OCI-M1 (cell line): Measurements from ENCODE around the gene CD27.
A peak's percentile ranks its signal among the peaks of the same experiment; 100 is the strongest.

Experiments
- DNase-seq: peaks from one replicate; lab custom pipeline; 2025; lab: John Stamatoyannopoulos, UW

CD27 gene

DNA sequence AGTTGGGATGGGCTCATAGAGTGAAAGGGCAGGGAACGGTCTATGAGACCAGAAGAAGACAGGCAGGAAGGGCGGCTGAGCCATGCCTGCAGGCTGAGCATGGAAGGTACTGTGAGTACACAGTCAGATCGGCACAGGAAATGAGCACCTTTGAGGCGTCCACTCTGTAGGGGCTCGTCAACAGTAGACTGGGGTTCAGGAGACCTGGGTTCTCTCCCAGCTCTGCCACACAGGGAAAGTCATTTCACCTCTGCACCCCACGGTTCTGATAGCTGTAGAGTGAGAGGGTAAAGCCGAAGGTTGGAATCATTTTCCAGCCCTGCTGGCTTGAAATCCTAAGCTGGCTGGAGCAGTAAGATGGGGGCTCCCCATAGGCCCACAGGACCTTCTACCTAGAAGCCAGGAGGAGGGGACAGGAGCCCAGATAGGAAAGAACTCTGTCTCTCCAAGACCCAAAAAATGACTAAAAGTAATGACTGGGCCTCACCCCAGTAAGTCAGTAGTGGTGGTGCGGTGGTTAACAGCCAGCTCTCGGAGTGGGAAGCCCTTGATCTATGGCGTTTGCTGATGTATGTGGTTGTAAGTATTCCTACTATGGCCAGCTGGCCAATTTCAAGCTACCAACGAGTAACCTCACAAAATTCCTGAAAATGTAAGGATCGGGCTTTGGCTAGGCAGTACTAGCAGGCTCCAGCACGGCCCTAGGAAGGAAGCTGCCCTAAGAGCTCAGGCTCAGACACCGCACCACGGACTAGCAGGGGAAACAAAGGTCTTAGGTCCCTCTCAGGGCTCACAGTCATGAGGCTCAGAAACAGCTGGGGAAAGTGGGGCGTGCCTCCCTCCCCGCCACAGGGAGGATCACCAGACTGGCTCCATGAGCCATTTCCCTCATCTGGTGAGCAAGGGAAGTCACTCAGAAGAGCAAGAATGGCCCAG, 10.3 kb upstream of the CD27 start:
- no peak for DNase-seq

DNA sequence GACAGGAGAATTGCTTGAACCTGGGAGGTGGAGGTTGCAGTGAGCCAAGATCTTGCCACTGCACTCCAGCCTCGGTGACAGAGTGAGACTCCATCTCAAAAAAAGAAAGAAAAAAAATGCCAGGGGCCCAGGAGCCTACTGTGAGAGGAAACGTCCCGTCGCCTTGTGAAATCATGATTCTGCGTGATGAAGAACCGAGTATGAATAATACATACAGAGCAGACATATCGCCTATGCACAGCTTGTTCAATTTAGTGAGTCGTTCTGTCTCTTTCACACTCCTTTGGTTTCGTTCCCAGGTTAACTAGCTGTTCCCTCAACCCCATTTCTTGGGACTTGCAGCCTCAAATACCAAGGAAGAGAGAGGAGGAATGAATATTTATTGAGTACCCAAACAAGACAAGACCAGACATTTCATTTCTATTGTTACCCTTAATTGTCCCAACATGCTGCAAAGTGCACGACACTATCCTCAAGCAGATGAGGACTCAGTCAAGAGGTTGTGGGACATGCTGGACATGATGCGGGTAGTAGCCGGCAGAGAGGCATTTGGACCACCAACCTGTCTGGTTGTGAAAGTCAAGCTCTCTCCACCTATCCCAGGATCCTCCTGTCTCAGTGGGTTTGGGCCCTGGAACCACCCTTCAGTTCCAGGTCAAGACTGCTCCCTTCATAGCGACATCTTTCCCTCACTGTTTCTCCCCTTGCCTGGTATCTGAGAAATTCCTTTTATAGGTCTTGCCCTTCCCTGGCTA, 8.6 kb upstream of the CD27 start:
- no peak for DNase-seq

DNA sequence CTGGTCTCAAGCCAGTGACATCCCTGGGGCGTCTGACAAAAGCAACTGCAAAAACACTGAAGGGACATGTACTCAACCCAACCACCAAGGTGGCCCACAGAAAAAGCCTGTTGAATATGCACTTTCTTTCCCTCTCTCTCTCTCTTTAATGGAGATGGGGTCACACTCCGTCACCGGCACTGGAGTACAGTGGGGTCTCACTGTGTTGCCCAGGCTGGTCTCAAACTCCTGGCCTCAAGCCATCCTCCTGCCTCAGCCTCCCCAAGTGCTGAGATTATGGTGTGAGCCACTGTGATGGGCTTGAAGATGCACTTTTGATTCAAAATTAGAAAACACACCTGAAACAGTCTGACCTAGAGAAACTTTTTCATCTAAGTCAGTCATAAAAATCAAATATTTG, 7.2 kb upstream of the CD27 start:
- DNase-seq = no peak

DNA sequence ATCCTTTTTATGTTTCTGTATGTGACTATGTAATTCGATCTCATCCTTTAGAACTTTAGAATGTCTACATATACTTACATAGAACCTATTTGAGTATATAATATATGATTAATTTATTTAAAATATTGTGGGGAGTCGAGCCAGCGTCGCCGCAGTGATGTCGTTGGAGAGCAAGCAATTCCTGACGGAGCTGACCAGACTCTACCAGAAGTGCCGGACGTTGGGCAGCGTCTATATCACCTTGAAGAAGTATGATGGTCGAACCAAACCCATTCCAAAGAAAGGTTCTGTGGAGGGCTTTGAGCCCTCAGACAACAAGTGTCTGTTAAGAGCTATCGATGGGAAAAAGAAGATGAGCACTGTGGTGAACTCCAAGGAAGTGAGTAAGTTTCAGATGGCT, 6.4 kb upstream of the CD27 start:
- no peak for DNase-seq

DNA sequence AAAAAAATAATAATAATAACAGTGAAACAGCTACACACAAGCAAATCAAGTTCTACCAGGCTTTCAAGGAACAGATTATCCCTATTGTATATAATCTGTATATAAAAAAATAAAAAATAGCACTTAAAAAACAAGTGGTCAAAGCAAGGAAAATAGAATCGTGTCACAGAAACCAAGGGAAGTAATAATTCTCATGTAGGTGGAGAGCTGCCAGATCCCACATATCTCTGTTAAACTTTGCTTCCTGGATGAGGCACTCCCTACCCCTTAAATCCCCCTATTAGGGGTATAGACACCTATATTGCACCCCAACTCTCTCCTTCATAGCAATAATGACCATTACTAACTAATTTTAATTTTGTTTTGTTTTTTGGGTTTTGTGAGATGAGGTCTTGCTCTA, 4.4 kb upstream of the CD27 start:
- no peak for DNase-seq

DNA sequence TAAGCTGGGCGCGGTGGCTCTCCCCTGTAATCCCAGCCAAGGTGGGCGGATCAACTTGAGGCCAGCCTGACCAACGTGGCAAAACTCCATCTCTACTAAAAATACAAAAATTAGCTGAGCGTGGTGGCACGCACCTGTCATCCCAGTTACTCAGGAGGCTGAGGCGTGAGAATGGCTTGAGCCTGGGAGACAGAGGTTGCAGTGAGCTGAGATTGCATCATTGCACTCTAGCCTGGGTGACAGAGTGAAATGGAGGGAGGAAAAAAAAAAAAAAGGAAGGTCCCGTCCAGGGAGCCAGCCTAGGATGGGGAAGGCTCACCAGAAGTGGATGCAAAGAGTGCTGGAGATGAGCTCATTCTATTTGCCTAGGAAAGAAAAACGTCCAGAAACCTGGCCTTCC, 1.9 kb upstream of the CD27 start:
- DNase-seq = no peak

DNA sequence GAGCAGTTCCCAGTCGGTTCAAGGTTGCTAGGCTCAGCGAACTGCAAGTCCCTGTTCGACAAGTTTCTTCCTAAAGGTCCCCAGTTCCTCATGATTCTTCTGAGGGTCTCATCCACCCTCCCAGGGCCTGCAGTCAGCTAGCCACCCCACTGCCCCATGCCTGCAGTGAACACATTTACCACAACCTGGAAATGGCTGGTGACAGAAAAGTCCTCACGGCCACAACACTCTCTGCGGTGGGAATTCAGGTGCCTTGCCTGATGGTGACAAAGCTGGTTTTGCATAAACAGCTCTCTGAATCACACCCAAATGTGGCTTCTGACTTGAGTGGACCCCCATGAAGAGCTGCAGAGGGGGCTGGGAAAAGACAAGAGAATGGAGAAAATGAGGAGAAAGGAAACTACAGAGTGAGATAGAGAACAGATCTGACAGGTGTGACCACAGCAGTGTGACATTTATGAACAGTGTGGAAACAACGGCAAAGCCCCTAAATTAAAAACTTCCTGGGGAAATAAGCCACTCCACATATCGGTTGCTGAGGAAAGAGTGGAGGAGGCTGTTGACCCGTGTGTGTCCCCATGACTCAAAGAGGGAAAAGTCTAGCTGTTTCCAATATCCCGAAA, 1.3 kb upstream of the CD27 start:
- DNase-seq = no peak

DNA sequence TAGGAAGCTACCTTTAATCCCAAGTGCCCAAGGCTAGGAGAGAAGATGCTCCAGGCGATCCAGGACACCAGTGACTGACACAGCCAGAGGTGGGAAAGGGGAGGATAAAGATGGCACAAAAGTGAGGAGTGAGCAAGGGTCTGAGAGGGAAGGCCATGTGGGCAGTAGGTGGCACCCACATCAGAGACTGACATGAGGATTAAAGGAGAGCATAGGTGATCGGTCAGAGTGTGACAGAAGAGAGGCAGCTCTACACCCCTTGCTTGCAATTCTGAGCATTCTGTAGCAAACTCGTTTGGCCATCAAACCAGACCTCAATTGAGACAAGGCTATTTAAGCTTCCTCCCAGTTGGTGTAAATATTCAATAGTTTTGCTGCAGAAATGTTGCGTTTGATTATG, 724 bp upstream of the CD27 start:
- DNase-seq = no peak

DNA sequence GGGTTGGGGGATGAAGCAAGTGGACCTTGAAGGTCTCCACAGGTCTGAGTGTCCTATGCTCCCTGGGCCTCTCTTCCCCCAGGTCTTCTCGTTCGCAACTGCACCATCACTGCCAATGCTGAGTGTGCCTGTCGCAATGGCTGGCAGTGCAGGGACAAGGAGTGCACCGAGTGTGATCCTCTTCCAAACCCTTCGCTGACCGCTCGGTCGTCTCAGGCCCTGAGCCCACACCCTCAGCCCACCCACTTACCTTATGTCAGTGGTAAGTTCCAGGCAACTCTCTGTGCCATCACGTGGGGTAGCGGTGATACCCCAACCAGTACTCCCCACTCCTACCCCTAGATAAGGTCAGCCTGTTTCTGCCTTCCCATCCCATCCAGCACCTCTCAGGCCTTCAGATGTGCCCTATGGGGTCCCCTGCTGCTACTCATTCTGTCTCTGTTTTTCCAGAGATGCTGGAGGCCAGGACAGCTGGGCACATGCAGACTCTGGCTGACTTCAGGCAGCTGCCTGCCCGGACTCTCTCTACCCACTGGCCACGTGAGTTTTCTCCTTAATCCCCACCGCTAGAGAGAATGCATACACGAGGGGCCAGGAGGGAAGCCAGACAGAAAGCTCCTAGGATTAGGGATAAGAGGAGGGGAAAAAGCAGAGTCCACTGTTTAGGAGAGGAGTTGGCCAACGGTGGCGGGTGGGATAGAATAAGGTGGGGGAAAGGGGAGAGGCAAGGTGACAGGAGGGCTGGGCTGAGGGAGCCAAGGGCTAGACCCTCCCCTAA, 5.5 kb downstream of the CD27 start:
- no peak for DNase-seq

DNA sequence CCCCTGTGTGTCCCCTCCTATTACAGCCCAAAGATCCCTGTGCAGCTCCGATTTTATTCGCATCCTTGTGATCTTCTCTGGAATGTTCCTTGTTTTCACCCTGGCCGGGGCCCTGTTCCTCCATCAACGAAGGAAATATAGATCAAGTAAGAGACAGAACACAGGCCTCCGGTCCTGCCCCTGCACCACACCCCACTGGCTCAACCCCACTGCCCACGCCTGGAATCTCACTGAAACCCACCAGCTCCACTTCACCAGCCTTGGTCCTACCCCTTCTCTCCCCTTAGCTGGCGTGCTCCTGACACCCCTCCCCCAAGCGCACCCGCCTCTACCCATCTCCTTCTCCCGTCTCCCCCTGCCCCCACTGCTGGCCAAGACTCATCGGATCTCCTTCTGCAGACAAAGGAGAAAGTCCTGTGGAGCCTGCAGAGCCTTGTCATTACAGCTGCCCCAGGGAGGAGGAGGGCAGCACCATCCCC, 6.2 kb downstream of the CD27 start:
- peak; percentile 62 for DNase-seq

DNA sequence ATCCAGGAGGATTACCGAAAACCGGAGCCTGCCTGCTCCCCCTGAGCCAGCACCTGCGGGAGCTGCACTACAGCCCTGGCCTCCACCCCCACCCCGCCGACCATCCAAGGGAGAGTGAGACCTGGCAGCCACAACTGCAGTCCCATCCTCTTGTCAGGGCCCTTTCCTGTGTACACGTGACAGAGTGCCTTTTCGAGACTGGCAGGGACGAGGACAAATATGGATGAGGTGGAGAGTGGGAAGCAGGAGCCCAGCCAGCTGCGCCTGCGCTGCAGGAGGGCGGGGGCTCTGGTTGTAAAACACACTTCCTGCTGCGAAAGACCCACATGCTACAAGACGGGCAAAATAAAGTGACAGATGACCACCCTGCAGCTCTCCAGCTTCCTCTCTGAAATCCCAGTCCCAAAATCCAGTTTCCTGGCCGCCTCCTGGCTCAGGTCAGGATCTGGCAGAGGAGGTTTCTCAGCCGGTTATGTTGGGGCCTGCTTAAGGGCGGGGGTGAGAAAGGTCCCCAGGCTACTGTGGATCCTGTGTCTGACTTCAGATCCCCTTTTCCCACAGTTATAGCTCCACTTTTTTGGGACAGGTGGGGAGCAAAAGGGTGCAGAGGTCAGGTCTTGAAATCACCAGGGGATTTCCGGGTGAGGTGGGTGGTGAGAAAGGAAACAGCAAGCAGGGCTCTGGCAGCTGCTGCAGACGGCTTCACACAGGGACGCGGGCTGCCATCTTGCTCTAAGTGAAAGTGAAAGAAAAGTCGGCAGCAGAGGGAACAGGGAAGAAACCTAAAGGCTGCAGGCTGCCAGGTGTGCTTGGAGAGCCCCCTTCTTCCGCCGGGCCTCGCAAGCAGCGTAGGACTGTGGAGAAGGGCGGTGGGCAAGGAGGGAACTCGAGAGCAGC, 6.8 kb downstream of the CD27 start, which contains the start of gene TAPBPL:
Gene TAPBPL (plus strand): TSS at position 695 of the 897 bp plus-strand sequence. CDS start 207 bp downstream, outside the sequence.
- peak; percentile 85 for DNase-seq

DNA sequence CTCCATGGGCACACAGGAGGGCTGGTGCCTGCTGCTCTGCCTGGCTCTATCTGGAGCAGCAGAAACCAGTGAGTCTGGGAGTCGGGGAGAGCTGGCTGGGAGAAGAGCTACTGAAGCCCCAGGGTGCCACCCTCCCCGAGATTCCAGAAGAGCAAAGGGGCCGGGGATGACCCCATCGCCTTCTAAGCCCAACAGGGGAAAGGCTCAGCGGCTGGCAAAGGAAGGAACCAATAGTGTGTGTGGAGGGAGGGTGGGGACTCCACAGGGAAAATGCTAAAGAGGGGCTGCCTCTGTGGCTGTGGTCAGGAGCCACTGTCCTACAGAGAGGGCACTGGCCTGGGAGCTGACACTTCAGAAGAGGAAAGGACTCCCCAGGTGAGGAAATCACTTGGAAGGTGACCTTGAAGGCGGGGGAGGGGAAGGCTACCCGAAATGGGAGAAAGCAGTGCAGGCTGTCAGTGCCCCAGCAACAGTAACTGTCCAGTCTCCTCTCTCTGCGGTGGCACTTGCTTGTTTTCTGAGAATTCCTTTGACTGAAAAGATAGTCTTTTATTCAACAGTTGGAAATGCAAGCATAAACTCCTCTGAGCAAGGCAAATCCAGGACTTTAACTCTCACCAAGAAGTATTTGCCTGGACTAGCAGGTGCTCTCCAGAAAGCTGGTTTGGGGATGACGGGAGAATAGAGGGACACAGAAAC, 7.6 kb downstream of the CD27 start:
- DNase-seq = peak; percentile 68

DNA sequence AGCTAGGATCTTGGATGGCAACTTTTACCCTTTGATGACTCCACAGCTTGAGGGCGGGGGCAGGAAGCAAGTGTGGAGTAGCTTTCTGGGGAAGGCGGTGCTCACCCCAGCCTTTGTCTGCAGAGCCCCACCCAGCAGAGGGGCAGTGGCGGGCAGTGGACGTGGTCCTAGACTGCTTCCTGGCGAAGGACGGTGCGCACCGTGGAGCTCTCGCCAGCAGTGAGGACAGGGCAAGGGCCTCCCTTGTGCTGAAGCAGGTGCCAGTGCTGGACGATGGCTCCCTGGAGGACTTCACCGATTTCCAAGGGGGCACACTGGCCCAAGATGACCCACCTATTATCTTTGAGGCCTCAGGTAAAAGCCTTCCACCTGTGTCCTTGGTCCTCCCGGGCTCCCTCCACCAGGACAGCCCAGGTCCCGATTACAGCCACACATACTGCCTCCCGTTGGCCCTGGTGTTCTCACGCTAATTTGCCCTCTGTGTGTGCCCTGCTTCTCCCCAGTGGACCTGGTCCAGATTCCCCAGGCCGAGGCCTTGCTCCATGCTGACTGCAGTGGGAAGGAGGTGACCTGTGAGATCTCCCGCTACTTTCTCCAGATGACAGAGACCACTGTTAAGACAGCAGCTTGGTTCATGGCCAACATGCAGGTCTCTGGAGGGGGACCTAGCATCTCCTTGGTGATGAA, 8.3 kb downstream of the CD27 start:
- DNase-seq = no peak

DNA sequence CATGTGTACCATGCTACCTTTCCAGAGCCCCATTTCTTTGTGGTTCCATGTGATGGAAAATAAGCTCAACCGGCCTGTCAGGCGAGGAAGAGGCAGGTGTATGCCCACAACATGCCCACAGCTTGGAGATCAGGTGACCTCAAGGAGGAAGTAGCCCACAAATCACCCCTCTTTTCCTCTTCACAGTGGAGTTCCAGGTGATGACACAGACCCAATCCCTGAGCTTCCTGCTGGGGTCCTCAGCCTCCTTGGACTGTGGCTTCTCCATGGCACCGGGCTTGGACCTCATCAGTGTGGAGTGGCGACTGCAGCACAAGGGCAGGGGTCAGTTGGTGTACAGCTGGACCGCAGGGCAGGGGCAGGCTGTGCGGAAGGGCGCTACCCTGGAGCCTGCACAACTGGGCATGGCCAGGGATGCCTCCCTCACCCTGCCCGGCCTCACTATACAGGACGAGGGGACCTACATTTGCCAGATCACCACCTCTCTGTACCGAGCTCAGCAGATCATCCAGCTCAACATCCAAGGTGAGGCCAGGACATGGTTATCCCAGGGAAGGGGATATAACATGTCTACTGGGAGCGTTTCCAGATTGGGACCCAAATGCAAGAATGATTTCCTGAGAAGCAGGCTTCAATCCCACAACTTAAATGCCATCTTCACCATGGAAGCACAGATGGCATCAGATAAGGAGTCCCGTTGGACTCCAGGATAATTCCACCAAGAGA, 12.6 kb downstream of the CD27 start:
- no peak for DNase-seq

DNA sequence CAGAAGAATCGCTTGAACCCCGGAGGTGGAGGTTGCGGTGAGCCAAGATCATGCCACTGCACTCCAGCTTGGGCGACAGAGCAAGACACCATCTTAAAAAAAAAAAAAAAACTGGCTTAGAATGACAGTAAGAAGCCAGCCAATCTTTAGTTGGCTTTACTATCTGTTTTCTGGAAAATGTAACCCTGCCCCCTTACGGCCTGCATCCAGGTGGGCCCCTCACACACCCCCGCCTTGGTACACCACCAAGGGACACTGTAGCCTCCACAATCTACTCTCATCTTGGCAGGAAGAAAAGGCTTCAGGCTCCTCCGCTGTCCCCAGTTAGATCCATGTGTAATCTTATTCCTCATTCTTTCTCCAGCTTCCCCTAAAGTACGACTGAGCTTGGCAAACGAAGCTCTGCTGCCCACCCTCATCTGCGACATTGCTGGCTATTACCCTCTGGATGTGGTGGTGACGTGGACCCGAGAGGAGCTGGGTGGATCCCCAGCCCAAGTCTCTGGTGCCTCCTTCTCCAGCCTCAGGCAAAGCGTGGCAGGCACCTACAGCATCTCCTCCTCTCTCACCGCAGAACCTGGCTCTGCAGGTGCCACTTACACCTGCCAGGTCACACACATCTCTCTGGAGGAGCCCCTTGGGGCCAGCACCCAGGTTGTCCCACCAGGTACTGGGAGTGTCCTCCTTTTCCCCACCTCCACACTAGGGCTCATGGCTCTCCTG, 13.7 kb downstream of the CD27 start:
- no peak for DNase-seq

DNA sequence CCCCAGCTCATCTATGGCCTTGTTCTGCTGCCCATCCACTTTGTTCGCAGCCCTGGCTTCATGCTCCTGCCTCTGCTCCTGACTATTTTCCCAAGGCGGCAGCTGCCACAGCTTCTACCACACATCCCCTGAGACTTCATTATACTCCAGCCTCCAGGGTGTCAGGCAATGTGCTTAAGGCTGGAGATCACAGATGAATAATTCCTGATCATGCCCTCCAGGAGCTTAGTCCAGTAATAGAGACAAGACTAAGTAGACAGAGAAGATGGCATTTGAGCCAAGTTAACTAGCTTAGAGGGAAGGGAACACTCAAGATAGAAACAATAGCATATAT, 14.2 kb downstream of the CD27 start:
- DNase-seq = no peak

DNA sequence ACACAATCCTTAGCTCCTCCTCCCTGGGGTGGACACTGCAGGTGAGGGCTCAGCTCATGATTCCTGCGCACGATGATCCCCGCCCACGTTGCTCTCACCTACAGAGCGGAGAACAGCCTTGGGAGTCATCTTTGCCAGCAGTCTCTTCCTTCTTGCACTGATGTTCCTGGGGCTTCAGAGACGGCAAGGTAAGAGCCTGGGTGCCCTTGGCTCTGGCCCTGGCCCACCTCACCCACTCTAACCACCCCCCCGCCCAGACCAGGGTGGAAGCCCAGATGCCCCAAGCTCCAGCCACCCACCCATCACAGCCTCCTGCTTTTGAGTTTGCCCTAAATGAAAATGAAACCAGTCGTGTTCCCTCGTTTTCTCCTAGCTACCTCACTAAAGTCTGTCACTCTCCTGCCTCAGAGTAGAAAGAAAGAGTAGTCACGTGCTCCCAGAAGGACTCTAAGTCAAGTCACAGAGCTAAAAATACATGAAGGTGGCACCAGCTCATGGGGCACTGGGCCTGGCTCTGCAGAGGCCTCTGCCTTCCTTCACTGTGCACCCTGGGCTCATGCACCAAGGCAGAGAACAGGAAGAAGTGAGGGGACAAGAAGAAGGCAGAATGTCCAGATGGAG, 16.1 kb downstream of the CD27 start:
- DNase-seq = no peak
